ENCODE results near the gene SORCS1.

DNA sequence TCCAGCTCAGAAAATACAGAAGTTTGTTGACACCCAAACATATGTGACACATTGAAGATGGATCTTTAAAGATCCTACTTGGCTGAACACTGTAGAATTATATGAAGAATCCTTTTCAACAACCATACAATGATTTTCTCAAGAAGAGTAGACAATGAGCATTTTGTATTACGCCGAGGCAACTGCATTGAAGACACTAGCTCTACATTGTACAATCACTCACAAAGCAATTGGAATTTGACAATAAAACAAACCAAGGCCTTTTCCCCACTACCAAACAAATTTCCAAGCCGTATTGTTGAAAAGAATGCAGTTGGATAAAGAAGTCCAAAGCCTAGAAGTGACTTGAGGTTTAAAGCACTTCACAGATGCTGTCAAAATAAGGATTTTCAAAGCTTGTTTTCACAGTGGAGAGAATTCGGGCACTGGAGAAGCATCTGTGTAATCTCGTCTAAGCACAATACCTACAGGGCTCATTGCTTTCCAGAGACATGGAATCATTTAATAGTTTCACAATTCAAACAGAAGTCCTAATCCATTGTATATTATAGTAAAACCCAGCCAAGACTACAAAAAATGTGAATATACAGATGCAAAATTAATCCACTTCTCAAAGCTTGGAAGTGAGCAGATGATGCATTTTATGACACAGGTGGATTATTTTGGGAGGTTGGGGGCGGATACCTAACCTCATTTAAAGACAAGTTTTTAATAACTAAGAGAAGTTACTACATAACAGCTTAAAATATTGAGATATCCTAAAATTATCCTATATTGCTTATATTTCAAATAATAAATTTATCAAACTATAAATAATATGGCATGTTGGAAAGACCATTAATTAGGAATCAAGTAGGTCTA lies 78.6 kb downstream of the SORCS1 start:
- TF ChIP-seq ATM (IDR thresholded peaks at IDR 0.05; ENCODE audit: borderline replicate concordance), result no peak
- TF ChIP-seq JUN (CRISPR knock-in tag; IDR thresholded peaks at IDR 0.05), result no peak
- no peak for TF ChIP-seq ZNF737 (CRISPR knock-in tag; IDR thresholded peaks at IDR 0.05; ENCODE audit: borderline replicate concordance)
- no peak for TF ChIP-seq ZNF34 (CRISPR knock-in tag; IDR thresholded peaks at IDR 0.05; ENCODE audit: borderline replicate concordance)
- TF ChIP-seq HOXD1 (CRISPR knock-in tag; IDR thresholded peaks at IDR 0.05), result no peak
- TF ChIP-seq, protein P1, sequence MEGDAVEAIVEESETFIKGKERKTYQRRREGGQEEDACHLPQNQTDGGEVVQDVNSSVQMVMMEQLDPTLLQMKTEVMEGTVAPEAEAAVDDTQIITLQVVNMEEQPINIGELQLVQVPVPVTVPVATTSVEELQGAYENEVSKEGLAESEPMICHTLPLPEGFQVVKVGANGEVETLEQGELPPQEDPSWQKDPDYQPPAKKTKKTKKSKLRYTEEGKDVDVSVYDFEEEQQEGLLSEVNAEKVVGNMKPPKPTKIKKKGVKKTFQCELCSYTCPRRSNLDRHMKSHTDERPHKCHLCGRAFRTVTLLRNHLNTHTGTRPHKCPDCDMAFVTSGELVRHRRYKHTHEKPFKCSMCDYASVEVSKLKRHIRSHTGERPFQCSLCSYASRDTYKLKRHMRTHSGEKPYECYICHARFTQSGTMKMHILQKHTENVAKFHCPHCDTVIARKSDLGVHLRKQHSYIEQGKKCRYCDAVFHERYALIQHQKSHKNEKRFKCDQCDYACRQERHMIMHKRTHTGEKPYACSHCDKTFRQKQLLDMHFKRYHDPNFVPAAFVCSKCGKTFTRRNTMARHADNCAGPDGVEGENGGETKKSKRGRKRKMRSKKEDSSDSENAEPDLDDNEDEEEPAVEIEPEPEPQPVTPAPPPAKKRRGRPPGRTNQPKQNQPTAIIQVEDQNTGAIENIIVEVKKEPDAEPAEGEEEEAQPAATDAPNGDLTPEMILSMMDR (CRISPR knock-in tag; IDR thresholded peaks at IDR 0.05), result no peak
- no peak for TF ChIP-seq SP1 (IDR thresholded peaks at IDR 0.05)
- no peak for TF ChIP-seq SP1 (CRISPR knock-in tag; IDR thresholded peaks at IDR 0.05)
- no peak for TF ChIP-seq SRY (CRISPR knock-in tag; IDR thresholded peaks at IDR 0.05)
- TF ChIP-seq SCMH1 (CRISPR knock-in tag; IDR thresholded peaks at IDR 0.05; ENCODE audit: borderline replicate concordance), result no peak
- no peak for TF ChIP-seq ATF1 (CRISPR knock-in tag; IDR thresholded peaks at IDR 0.05)
- TF ChIP-seq EZH2 (conservative IDR thresholded peaks at IDR 0.05; ENCODE audit: low read depth, low read length), result no peak
- TF ChIP-seq, protein P2, sequence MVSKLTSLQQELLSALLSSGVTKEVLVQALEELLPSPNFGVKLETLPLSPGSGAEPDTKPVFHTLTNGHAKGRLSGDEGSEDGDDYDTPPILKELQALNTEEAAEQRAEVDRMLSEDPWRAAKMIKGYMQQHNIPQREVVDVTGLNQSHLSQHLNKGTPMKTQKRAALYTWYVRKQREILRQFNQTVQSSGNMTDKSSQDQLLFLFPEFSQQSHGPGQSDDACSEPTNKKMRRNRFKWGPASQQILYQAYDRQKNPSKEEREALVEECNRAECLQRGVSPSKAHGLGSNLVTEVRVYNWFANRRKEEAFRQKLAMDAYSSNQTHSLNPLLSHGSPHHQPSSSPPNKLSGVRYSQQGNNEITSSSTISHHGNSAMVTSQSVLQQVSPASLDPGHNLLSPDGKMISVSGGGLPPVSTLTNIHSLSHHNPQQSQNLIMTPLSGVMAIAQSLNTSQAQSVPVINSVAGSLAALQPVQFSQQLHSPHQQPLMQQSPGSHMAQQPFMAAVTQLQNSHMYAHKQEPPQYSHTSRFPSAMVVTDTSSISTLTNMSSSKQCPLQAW (CRISPR knock-in tag; IDR thresholded peaks at IDR 0.05), result no peak

Measured in HepG2 (cell line).